ENCODE data around the gene TLK2.
A peak's percentile ranks its signal among the peaks of the same experiment; 100 is the strongest.

Gene TLK2

DNA sequence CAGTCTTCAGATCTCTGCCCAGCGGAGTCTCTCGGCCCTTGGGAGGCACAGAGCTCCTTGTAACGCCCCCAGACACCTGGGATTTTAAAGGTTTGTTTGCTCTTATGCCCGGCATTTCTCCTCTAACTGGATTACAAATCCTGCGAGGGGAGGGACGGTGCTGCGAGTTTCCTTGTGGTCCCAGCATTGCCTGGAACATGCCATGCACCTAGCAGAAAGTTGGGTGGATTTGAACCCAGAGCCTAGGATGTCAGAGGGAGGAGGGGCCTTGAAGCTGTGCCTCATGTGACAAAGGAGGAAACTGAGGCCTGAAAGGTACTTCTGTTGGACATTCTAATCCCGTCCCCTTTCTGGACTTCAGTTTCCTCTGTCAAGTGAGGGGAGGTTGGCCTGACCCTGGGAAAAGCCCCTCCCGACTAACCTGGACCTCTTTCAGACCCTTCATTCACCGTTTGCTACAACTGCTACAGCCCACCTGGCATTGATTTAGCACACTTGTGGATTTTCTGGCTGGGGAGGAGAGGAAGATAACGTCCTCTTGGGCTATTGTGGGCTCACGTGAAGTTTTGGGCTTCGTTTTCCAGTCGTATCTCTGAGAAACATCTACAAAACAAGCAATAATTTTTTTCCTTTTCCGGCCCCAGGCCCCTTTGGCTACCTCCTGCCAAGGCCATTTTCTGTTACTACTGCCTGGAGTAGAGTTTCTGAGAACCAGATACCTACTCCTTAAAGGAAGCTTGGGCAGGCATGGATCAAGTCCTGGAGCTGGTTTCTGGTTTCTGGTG lies 179.7 kb downstream of the TLK2 start:
- no peak for DNase-seq

DNA sequence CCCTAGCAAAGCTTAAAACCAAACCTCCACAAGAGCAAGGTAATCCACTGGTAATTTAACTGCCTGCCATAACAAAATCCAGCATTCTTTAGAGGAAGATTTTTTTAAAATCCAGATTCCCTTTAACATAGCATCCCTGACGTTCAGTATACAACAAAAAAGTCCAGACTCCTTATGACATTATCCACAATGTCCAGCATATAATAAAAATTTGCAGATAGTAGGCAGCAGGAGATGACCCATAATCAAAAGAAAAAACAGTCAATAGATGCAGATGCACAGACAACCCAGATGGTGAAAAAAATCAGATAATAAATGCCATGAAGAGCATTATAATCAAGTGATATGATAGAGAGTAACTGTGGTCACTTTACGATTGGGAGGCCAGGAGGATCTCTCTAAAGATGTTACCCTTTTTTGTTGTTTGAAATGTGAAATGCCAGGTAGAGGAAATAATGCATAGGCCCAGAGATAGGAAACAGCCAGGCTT lies 182.0 kb downstream of the TLK2 start:
- no peak for DNase-seq

GRCh38 chr17:62661337-62661736 lies 182.7 kb downstream of the TLK2 start:
- DNase-seq: no peak

DNA sequence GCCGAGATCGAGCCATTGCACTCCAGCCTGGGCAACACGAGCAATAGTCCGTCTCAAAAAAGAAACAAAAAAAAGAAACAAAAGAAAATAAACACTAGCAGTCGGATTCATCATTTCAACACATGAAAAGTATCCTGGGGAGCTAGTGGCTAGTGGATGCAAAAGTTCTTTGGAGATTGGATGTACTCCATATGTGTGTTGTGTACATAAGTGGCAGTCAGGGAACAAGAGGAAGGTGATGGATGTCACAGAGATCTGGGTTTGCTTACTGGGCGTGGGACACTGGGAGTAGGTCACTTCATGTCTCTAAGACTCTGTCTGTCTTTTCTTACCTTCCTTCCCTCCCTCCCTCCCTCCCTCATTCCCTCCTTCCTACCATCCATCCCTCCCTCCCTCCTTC lies 184.2 kb downstream of the TLK2 start:
- peak; percentile 27 for DNase-seq

Measured in NCI-H69 (cell line).